ENCODE measurements around the gene DPP6. TPM values are rescaled to one million over a fixed set of nuclear protein-coding genes. Genes with fewer than 3 reads are reported as not detected.

DPP6 gene
- total RNA-seq, 2 experiments from 2014 or later, result not detected

- no peak overlapping the region for H2AFZ ChIP-seq (ENCODE audit: low read length)
- no peaks in the 10 kb centered on the region for H3K36me3 ChIP-seq (ENCODE audit: insufficient read depth, low read length)
- no peaks in the 10 kb centered on the region for H3K9me2 ChIP-seq (ENCODE audit: insufficient read depth, low read length)
- POLR2A ChIA-PET, result no interaction called here
- H3K4me2 ChIP-seq (ENCODE audit: low read length), result no peak overlapping the region
- BruUV-seq (replicated peaks), result no TSS peak
- H4K20me1 ChIP-seq (ENCODE audit: insufficient read depth, low read length), result no peaks in the 10 kb centered on the region
- no peaks in the 10 kb centered on the region for H3K4me1 ChIP-seq (ENCODE audit: insufficient read depth, low read length, poor library complexity, severe bottlenecking)
- CTCF ChIA-PET (ENCODE audit: unreplicated experiment), result no interaction called here
- no peak overlapping the region for H3K4me3 ChIP-seq (ENCODE audit: low read depth, low read length, poor library complexity, severe bottlenecking)
- H3K9me3 ChIP-seq (ENCODE audit: low read length), result no peaks in the 10 kb centered on the region
- H3K27ac ChIP-seq (ENCODE audit: low read depth, low read length, poor library complexity, severe bottlenecking), result no peak overlapping the region
- DNase-seq (ENCODE audit: low spot score), result no peak
- no peak for TF ChIP-seq CTCF (conservative IDR thresholded peaks at IDR 0.05; ENCODE audit: low read length)
- no peak for TF ChIP-seq EZH2phosphoT487 (IDR thresholded peaks at IDR 0.05; ENCODE audit: borderline replicate concordance, low read depth, low read length)
- H3K79me2 ChIP-seq (ENCODE audit: insufficient read depth, low read depth, low read length), result no peaks in the 10 kb centered on the region
- intact Hi-C loops (cut with micrococcal nuclease; ENCODE audit: unreplicated experiment), result no loop called here
These were observed 420.1 kb downstream of the DPP6 start for GRCh38 chr7:154472343-154472742.

GRCh38 chr7:154473360-154473759 is 421.2 kb downstream of the DPP6 start:
- DNase-seq (ENCODE audit: low spot score), result no peak
- no peaks in the 10 kb centered on the region for H3K9me2 ChIP-seq (ENCODE audit: insufficient read depth, low read length)

More at GRCh38 chr7:154473360-154473759, 421.2 kb downstream of the DPP6 start:
- Histone ChIP-seq H2AFZ (ENCODE audit: low read length) (no peak overlapping the region), H3K9me3 (ENCODE audit: low read length) (no peaks in the 10 kb centered on the region), H4K20me1 (ENCODE audit: insufficient read depth, low read length) (no peaks in the 10 kb centered on the region), H3K4me2 (ENCODE audit: low read length) (no peak overlapping the region), H3K36me3 (ENCODE audit: insufficient read depth, low read length) (no peaks in the 10 kb centered on the region), H3K4me3 (ENCODE audit: low read depth, low read length, poor library complexity, severe bottlenecking) (no peak overlapping the region), H3K27ac (ENCODE audit: low read depth, low read length, poor library complexity, severe bottlenecking) (no peak overlapping the region), H3K4me1 (ENCODE audit: insufficient read depth, low read length, poor library complexity, severe bottlenecking) (no peaks in the 10 kb centered on the region), H3K79me2 (ENCODE audit: insufficient read depth, low read depth, low read length) (no peaks in the 10 kb centered on the region)
- intact Hi-C loops (cut with micrococcal nuclease; ENCODE audit: unreplicated experiment), result no loop called here
- ChIA-PET POLR2A (interaction anchor here (0.6 kb wide), 1 partner anchor 92 kb away, joined by 4 read pairs; no protein-coding TSS in a partner anchor), CTCF (ENCODE audit: unreplicated experiment) (no interaction called here)
- no TSS peak for BruUV-seq (replicated peaks)
- TF ChIP-seq CTCF (conservative IDR thresholded peaks at IDR 0.05; ENCODE audit: low read length), result no peak
- TF ChIP-seq EZH2phosphoT487 (IDR thresholded peaks at IDR 0.05; ENCODE audit: borderline replicate concordance, low read depth, low read length), result no peak
